ENCODE data around the gene RPS8.

Gene RPS8

DNA sequence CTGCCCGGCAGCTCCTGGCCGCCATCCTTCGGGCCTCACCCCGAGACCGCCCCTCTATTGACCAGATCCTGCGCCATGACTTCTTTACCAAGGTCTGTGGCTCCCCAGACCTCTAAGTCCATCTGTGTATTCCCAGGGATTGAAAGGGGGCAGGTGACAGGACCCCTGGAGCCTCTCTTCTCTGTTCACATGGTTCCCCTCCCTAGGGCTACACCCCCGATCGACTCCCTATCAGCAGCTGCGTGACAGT, 27.6 kb downstream of the RPS8 start:
- POLR2A ChIA-PET = interaction anchor here (1.2 kb wide), 1 partner anchor 16 kb away, joined by 4 read pairs; no protein-coding TSS in a partner anchor

DNA sequence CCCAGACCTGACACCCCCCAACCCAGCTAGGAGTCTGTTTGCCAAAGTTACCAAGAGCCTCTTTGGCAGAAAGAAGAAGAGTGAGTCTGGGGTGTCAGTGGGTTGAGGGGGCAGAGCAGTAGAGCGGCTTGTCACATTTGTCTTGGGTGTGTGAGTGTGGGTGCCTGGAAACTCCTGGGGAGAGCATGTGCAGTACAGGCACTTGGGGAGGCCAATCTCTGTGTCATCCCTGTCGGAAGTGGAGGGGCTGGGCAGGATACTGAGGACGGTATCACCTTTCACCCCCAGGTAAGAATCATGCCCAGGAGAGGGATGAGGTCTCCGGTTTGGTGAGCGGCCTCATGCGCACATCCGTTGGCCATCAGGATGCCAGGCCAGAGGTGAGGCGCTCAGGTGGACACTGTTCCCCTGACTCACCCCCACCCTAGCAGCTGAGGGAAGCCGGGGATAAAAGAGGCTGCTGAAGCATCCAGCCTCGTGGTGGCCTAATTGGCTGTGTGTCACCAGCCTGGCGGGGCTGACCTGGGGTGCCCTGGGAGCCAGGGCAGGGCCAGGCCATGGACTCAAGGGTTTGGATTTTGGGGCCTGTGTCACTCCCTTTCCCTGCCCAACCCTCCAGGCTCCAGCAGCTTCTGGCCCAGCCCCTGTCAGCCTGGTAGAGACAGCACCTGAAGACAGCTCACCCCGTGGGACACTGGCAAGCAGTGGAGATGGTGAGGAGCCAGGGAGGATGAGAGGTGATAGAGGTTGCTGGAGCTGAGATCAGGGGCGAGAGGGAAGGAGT, 28.2 kb downstream of the RPS8 start:
- no peak for DNase-seq (ENCODE audit: extremely low spot score)
- no peak for TF ChIP-seq TARDBP (IDR thresholded peaks at IDR 0.05)
- no peak for TF ChIP-seq SUZ12 (IDR thresholded peaks at IDR 0.05)
- TF ChIP-seq FOXA1 (IDR thresholded peaks at IDR 0.05) = no peak
- no peak for TF ChIP-seq ELF4 (IDR thresholded peaks at IDR 0.05)
- no peak for TF ChIP-seq ZNF384 (IDR thresholded peaks at IDR 0.05)
- no peak for TF ChIP-seq CTBP1 (IDR thresholded peaks at IDR 0.05; ENCODE audit: borderline replicate concordance)
- TF ChIP-seq L3MBTL2 (conservative IDR thresholded peaks at IDR 0.05) = no peak
- no peak for TF ChIP-seq FOXK2 (IDR thresholded peaks at IDR 0.05)
- no peak for TF ChIP-seq SP1 (IDR thresholded peaks at IDR 0.05)
- ChIA-PET CTCF (interaction anchor here (1.1 kb wide), 1 partner anchor 17 kb away, joined by 4 read pairs; no protein-coding TSS in a partner anchor), POLR2A (interaction anchor here (1.2 kb wide), 1 partner anchor 16 kb away, joined by 4 read pairs; no protein-coding TSS in a partner anchor)

More for the DNA sequence above, 27.6 kb downstream of the RPS8 start:
- CTCF ChIA-PET = interaction anchor here (1.1 kb wide), 1 partner anchor 18 kb away, joined by 4 read pairs; no protein-coding TSS in a partner anchor
- no peak for DNase-seq (ENCODE audit: extremely low spot score)
- no peak for TF ChIP-seq SUZ12 (IDR thresholded peaks at IDR 0.05)
- no peak for TF ChIP-seq HDGF (IDR thresholded peaks at IDR 0.05; ENCODE audit: borderline replicate concordance)
- TF ChIP-seq, protein P1, sequence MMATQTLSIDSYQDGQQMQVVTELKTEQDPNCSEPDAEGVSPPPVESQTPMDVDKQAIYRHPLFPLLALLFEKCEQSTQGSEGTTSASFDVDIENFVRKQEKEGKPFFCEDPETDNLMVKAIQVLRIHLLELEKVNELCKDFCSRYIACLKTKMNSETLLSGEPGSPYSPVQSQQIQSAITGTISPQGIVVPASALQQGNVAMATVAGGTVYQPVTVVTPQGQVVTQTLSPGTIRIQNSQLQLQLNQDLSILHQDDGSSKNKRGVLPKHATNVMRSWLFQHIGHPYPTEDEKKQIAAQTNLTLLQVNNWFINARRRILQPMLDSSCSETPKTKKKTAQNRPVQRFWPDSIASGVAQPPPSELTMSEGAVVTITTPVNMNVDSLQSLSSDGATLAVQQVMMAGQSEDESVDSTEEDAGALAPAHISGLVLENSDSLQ (IDR thresholded peaks at IDR 0.05) = no peak
- TF ChIP-seq ZNF384 (IDR thresholded peaks at IDR 0.05) = no peak

DNA sequence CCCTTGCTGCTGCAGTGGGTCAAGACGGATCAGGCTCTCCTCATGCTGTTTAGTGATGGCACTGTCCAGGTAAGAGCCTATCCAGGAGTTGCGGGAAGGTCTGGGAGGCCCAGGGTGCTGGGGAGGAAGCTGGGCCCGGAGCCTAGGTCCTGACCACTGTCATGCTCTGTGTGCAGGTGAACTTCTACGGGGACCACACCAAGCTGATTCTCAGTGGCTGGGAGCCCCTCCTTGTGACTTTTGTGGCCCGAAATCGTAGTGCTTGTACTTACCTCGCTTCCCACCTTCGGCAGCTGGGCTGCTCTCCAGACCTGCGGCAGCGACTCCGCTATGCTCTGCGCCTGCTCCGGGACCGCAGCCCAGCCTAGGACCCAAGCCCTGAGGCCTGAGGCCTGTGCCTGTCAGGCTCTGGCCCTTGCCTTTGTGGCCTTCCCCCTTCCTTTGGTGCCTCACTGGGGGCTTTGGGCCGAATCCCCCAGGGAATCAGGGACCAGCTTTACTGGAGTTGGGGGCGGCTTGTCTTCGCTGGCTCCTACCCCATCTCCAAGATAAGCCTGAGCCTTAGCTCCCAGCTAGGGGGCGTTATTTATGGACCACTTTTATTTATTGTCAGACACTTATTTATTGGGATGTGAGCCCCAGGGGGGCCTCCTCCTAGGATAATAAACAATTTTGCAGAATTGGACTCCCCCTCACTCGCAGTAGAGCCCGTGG, 30.1 kb downstream of the RPS8 start:
- ChIA-PET POLR2A (interaction anchor here (1.2 to 7.5 kb wide), 3 partner anchors 9 to 29 kb away, joined by 3 to 137 read pairs (median 4); no protein-coding TSS in a partner anchor), CTCF (no interaction called here)
- no peak for TF ChIP-seq SP1 (IDR thresholded peaks at IDR 0.05)
- no peak for TF ChIP-seq FOXA1 (IDR thresholded peaks at IDR 0.05)
- no peak for TF ChIP-seq HDGF (IDR thresholded peaks at IDR 0.05; ENCODE audit: borderline replicate concordance)
- no peak for TF ChIP-seq ELF4 (IDR thresholded peaks at IDR 0.05)
- TF ChIP-seq, protein P1 (IDR thresholded peaks at IDR 0.05) = no peak
- TF ChIP-seq NFRKB (IDR thresholded peaks at IDR 0.05) = no peak
- TF ChIP-seq ZNF384 (IDR thresholded peaks at IDR 0.05) = no peak
- no peak for TF ChIP-seq FOXM1 (IDR thresholded peaks at IDR 0.05; ENCODE audit: borderline replicate concordance)
- TF ChIP-seq SUZ12 (IDR thresholded peaks at IDR 0.05) = no peak
- DNase-seq (ENCODE audit: extremely low spot score) = no peak

DNA sequence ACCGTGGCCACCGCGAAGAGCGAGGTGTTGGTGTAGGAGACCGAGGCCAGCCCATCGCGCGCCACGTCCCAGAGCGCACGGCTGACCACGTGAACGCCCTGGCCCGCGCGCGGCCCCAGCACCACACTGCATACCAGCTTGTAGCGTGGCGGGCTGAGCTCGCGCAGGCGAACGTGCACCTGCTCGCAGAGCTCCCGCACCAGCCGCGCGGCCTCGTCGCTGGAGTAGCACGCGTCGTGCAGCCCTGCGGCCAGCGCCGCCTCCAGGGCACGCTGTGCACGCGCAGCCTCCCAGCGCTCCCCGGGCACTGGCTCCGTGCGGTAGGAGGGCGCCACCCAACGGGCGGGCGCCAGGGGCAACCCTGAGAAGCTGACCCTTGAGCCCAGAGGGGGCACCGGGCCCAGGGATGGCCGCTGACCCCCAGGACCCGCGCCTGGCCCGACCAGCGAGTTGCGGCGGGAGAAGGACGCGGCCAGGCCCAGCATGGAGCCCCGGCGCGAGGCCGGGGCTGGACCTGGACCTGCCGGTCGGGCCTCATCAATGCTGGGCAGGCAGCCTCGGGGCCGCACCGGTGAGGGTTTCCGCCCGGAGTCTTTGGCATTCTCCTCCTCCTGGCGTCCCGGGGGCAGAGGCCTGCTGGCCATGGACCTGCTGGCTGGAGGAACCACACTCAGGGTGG, 30.8 kb downstream of the RPS8 start:
- DNase-seq (ENCODE audit: extremely low spot score) = no peak
- TF ChIP-seq TARDBP (IDR thresholded peaks at IDR 0.05) = no peak
- no peak for TF ChIP-seq HDGF (IDR thresholded peaks at IDR 0.05; ENCODE audit: borderline replicate concordance)
- TF ChIP-seq SP1 (IDR thresholded peaks at IDR 0.05) = no peak
- TF ChIP-seq ARNT (IDR thresholded peaks at IDR 0.05) = no peak
- TF ChIP-seq, protein P1 (IDR thresholded peaks at IDR 0.05) = no peak
- no peak for TF ChIP-seq FOXK2 (IDR thresholded peaks at IDR 0.05)
- no peak for TF ChIP-seq FOXM1 (IDR thresholded peaks at IDR 0.05; ENCODE audit: borderline replicate concordance)
- POLR2A ChIA-PET = interaction anchor here (1.2 to 7.5 kb wide), 6 partner anchors 10 to 75 kb away, joined by 3 to 137 read pairs (median 6); partner anchors contain the start of genes RNU5D-1 and RPS8
- CTCF ChIA-PET = no interaction called here

DNA sequence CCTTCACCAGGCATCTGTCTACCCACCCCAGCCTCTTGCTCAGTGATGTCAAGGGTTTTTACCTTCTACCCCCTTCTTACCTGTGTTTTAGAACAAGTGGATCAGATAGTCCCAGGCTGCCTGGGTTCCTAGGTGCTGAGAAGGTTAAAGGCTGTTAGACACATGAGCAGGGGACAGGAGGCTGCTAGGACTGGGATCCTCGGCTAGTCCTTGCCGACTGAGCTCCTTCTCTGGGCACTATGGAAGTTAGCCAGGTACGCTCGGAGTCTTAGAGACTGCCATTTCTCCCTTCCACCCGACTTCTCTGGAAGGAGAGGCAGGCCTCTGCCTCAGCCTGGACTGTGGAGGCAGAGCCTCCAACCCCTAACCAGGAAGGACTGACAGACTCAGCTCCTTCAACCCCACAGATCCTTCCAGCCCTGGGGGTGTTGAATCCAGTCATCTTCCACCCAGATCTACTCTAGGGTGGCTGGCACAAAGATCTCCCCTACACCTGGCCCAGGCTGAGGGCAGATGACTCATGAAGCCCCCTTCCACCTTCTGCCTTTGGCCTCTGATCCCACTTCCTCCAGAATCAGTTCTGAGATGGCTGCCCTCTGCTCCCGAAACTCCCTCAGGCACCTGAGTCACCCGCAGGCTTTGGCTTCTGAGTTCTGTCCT, 31.5 kb downstream of the RPS8 start, which contains the start of gene DYNLT4:
DYNLT4 (minus strand) TSS at position 648 of the 660 bp plus-strand sequence. CDS start 683 bp downstream, outside the sequence.
- CTCF ChIA-PET = interaction anchor here (1.0 kb wide), 1 partner anchor 179 kb away, joined by 3 read pairs; the partner anchor contains the start of gene EIF2B3
- no peak for DNase-seq (ENCODE audit: extremely low spot score)
- no peak for TF ChIP-seq FOXM1 (IDR thresholded peaks at IDR 0.05; ENCODE audit: borderline replicate concordance)
- no peak for TF ChIP-seq SUZ12 (IDR thresholded peaks at IDR 0.05)
- TF ChIP-seq NFRKB (IDR thresholded peaks at IDR 0.05) = no peak
- POLR2A ChIA-PET = interaction anchor here (0.6 to 7.5 kb wide), 9 partner anchors 10 to 175 kb away, joined by 3 to 137 read pairs (median 6); partner anchors contain the start of genes RNU5D-1 and RPS8
